CD4-positive, alpha-beta T cell treated with Interleukin-17A for 1 hour (primary cell): ENCODE measurements around the gene INTS1.

Experiments used
- DNase-seq: peaks from one replicate; pipeline ENCODE4 v3.0.0-alpha.2; 2020

Gene INTS1

GRCh38 chr7:1428941-1429501 lies 75.2 kb downstream of the INTS1 start:
- DNase-seq, result no peak

- no peak for DNase-seq
Measured at GRCh38 chr7:1427064-1427657, 77.0 kb downstream of the INTS1 start.

GRCh38 chr7:1426474-1426873 lies 77.7 kb downstream of the INTS1 start:
- DNase-seq, result no peak

- no peak for DNase-seq
Measured at GRCh38 chr7:1425292-1426136, 78.7 kb downstream of the INTS1 start.

- DNase-seq, result no peak
Measured at GRCh38 chr7:1424041-1424440, 80.1 kb downstream of the INTS1 start.

GRCh38 chr7:1423264-1423811 lies 80.9 kb downstream of the INTS1 start:
- no peak for DNase-seq

GRCh38 chr7:1422512-1423263 lies 81.5 kb downstream of the INTS1 start:
- DNase-seq, result no peak

GRCh38 chr7:1421946-1422345 lies 82.2 kb downstream of the INTS1 start:
- DNase-seq, result no peak

- DNase-seq, result no peak
Measured at GRCh38 chr7:1421020-1421790, 83.0 kb downstream of the INTS1 start.
